Head of caudate nucleus (tissue), 42 donors: ENCODE data around the gene RCBTB1.
"Not testable (repeated sequence)": the region's sequence is repeated elsewhere in the genome, so short reads cannot be mapped to it uniquely, and the experiment has no call there.

Experiments used
- DNase-seq, 42 donors: peaks; one replicate each; pipeline versions ENCODE4 v3.0.0 to v3.0.0-alpha.2; 2020 to 2021; ENCODE audit warnings: mixed read lengths in 7 of 42
- intact Hi-C: fragments of 100-400 bp; cut with DNase I; formaldehyde crosslinking; loops from one replicate; pipeline ENCODE4 v1.15.0; 2022

RCBTB1 gene

GRCh38 chr13:49585220-49586157 is at the start of gene RCBTB1:
TSS of gene RCBTB1 (minus strand) at chr13:49585558. CDS start at chr13:49567279, 18,279 bp downstream.
- intact Hi-C loops = loop anchor here (5.0 kb wide), 1 partner anchor 278 kb away; no protein-coding TSS in a partner anchor
- DNase-seq = peak; percentile 26 to 84 (median 68)

DNA sequence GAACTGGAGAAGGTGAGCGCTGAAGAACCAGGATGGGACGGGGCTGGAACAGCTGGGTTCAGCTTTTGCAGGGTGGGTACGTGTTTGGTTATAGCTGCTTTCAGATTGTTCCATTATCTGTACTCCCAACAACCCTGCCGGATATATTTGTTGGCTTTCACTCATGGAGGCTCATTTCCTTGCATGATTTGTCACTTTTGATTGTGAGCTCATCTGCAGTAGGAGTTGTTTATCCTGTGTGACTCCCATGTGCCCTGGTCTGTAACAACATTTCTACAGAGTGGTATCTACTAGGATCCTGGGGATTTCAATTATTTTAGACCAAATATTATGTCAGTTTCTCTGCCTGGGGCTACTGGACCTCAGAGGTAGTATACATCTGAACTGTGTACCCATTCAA is 48.4 kb upstream of the RCBTB1 start:
- intact Hi-C loops = no loop called here
- no peak for DNase-seq

DNA sequence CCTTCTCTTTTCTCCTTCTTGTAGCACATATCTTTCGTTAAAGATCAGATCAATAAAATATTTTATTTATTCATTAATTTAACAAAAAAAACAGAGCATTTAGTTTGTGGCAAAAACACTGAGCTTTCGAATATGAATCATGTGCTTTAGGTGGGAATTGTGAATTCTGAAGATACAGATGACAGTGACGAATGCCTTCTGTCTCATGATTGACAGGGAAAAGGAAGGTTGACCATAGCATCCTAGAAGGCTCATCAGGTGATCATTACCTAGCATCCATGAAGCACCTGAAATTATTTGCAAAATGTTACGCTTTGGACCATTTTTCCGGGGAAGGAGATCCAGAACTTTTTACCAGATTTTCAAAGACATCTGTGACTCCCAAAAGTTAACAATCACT is 46.8 kb upstream of the RCBTB1 start:
- DNase-seq = no peak
- intact Hi-C loops = no loop called here

DNA sequence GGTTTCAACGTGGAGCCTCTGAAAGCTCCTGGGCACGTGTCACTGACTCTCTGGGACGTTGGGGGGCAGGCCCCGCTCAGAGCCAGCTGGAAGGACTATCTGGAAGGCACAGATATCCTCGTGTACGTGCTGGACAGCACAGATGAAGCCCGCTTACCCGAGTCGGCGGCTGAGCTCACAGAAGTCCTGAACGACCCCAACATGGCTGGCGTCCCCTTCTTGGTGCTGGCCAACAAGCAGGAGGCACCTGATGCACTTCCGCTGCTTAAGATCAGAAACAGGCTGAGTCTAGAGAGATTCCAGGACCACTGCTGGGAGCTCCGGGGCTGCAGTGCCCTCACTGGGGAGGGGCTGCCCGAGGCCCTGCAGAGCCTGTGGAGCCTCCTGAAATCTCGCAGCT is 45.2 kb upstream of the RCBTB1 start:
- no peak for DNase-seq
- intact Hi-C loops = no loop called here

- no peak for DNase-seq
- intact Hi-C loops = no loop called here
Observed at GRCh38 chr13:49629947-49630346, 44.6 kb upstream of the RCBTB1 start.

GRCh38 chr13:49629196-49629938 is 44.0 kb upstream of the RCBTB1 start:
- intact Hi-C loops = no loop called here
- no peak for DNase-seq

DNA sequence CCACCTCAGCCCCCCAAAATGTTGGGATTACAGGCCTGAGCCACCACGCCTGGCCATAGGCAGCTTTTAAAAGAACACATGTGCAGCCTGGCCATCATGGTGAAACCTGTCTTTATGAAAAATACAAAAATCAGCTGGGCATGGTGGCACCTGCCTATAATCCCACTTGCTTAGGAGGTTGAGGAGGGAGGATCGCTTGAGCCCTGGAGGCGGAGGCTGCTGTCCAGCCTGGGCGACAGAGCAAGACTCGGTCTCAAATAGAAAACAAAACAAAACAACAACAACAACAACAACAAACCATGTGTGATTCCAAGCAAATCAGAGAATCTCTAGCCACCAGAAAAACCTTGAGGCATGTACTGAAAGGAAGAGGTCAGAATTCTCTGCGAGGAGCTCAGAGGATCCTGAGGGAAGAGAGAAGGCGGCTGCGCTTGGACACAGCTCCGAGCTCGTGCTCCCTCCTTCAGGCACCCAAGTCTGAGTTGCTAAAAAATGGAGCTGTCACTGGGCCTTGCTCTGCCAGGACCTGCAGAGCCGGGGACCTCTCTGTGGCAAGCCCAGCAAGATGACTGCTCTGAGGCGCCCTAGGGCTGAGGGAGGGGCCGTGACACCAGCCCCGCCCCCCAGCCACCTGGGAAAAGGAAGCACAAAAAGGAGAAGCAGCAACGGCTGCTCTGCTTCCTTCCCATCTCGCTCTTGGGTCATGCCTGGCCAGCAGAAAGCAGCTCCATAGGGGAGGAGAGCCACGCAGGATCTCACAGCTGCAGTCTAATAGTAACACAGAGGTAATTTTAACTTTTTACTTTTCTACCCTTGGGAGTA is 42.7 kb upstream of the RCBTB1 start, which contains the start of gene ARL11:
TSS of gene ARL11 (plus strand) at position 677 of the 822 bp plus-strand sequence. CDS start 1,941 bp downstream, outside the sequence.
- intact Hi-C loops = no loop called here
- DNase-seq = peak in 38 of 42 donors; percentile 8 to 68 (median 42)

- intact Hi-C loops = no loop called here
- peak in 15 of 42 donors; percentile 13 to 68 (median 26) for DNase-seq
Observed at GRCh38 chr13:49625392-49626079, 40.2 kb upstream of the RCBTB1 start.

GRCh38 chr13:49624229-49624628 is 38.9 kb upstream of the RCBTB1 start:
- intact Hi-C loops = no loop called here
- no peak for DNase-seq

DNA sequence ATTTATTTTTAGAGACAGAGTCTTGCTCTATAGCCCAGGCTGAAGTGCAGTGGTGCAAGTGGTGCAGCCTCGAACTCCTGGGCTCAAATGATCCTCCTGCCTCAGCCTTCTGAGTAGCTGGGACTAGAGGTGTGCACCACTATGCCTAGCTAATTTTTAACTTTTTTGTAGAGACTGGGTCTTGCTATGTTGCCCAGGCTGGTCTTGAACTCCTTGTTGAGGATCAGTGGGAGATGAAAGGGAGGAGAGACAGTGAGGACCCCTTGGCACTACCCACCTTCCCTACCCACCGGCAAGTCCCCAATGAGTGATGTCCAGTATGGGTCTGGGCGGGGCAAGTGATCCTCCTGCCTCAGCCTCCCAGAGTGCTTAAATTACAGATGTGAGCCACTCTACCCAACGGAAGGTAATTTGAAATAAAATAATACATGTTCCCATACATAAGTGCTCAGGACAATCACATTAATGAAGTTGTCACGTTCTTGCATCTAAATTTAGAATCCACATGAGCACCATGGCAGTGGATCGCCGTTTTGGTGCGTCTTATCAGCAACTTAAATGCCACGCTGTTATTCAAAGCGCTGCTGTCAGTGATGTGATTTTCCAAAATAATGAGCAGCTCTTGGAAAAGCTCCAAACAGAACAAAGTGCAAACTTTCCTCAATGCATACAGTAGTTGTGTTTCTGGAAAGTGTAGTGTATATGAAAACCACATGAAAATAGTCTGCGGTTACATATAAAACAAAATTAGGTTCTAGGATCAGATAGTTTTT is 37.0 kb upstream of the RCBTB1 start:
- no peak for DNase-seq
- intact Hi-C loops = no loop called here

DNA sequence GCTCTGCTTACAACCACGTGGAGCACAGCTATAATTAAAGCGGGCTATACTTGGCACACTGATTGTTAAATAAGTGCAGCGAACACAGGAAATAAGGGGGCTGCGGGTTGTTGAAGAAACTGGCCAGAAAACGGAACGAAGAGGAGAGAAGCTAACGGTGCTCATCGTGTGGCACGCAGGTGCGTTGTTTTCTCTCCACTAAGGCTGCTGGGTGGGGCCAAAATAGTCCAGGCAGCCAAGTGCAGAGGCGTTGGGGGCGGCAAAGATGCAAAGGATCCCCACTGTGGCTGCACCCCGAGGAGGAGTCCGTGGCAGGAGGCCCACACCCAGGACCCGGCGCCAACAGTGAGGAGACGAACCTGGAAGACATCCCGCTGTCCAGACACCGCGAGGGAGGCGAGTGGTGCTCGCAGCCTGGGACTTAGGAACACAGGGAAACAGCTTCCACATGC is 34.8 kb upstream of the RCBTB1 start:
- intact Hi-C loops = no loop called here
- no peak for DNase-seq

DNA sequence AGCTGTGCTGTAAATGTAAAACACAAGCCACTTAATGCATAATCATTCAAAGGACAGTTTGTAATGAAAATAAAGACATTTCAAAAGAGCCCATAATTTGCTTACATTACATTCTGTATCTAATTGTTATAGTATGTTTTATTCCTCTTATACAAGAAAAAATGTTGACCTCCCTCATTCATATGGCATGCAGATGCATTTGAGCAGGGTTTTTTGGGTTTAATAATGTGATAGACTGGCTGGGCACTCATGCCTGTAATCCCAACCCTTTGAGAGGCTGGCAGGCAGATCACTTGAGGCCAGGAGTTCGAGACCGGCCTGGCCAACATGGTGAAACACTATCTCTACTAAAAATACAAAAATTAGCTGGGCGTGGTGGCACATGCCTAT is 31.3 kb upstream of the RCBTB1 start:
- DNase-seq = no peak
- intact Hi-C loops = no loop called here

- peak in 1 of 42 donors; percentile 11 for DNase-seq
- intact Hi-C loops = no loop called here
Observed at GRCh38 chr13:49615836-49616675, 30.7 kb upstream of the RCBTB1 start.

- DNase-seq, intact Hi-C loops: not testable (repeated sequence)
Observed at GRCh38 chr13:49612042-49612441, 26.7 kb upstream of the RCBTB1 start.

DNA sequence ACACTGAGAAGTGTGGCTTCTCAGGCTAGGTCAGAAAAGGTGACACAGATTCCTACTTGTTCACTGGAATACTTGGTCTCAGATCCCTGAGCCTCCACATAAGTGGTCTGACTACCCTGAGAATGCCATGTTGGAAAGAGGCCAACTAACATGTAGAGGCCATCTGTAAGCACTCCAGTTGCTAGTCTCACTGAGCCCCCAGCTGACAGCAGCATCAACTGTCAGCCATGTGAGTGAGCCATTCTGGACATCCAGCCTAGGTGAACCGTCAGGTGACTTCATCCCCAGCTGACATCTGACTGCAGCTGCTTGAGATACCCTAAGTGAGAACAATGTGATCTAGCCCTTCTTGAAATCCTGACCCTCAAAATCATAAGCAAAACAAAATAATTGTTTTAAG is 24.8 kb upstream of the RCBTB1 start:
- intact Hi-C loops = no loop called here
- DNase-seq = no peak

DNA sequence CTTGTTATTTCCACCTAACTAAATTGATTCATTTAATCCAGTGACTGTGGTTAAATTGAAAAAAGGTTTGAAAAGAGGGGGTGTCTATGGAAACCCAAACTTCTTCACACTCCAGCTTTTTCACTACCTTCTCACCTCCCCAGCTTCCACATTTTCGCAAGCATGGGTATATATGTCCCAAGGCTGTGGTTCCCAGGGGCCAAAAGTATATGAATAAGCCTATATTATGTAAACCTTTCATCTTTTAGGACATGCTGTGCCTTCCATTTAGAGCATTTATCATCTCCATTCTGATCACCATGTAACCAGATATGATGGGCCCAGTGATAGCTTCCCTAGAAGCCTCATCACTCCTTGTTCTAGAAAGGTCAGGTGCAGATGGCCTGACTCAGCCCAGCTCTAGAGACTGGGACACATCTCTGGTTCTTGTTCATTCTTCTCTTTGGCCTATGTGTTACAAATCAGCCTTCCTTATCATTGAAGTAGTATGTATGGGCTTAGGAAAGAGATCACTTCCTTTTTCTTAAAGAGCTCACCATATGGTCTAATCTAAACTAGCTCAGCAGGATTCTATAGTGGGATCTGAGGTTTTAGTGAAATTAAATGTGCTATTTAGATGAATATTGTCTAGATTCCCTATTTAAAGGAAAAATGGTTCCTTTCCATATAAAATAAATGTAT is 23.4 kb upstream of the RCBTB1 start:
- intact Hi-C loops = loop anchor here (5.0 to 10.0 kb wide), 2 partner anchors 114 to 306 kb away; partner anchors contain the start of gene PHF11

More for the DNA sequence above, 23.4 kb upstream of the RCBTB1 start:
- DNase-seq = no peak
